Stimulated activated CD4-positive, alpha-beta T cell treated with anti-CD3 and anti-CD28 coated beads, Interleukin-15, amount 100 ng/mL, for 24 hours (primary cell): Measurements from ENCODE around the gene OR51E1.

ENCODE experiments used
- DNase-seq: peaks from one replicate; pipeline ENCODE4 v3.0.0-alpha.2; 2020

The OR51E1 gene

GRCh38 chr11:4643682-4644081 lies at the start of gene OR51E1:
TSS of gene OR51E1 (plus strand) at chr11:4643982. CDS start at chr11:4652527, 8,545 bp downstream.
- DNase-seq: no peak

- DNase-seq: no peak
Observed at GRCh38 chr11:4605057-4605456, 38.7 kb upstream of the OR51E1 start.

DNA sequence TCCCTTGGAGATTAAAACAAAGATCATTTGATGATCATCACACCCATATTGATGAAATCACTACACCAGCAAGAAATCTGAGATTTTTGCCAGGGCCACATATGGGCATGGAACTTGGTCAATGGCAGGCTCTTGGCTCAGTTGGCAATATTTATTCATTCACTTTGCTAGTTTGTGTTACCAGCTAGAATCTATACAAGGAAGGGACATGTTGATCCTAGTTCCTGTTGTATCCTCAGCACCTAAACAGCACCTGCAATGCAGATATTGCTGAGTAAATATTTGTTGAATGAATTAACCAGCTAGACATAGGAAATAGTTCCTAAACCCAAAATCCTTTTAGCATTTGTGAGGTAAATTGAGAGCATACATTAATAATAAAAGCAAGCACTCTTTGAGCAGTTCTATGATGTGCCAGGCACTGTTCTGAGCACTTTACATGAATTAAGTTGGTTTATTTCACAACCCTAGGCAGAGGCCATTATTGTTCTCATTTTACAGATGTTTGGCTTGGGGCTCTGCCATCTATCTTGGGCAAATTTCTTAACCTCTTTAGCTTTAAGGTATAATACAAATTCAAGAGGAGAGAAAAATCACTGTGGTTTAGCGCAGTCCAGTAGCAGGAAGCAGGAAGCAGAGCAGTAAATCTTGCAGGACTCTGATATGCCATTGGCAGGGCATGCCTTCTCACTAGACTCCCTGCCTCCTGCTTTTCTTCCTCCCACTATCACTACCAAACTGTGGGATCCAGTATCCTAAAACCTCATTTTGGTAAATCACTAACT lies 37.4 kb upstream of the OR51E1 start:
- DNase-seq: no peak

DNA sequence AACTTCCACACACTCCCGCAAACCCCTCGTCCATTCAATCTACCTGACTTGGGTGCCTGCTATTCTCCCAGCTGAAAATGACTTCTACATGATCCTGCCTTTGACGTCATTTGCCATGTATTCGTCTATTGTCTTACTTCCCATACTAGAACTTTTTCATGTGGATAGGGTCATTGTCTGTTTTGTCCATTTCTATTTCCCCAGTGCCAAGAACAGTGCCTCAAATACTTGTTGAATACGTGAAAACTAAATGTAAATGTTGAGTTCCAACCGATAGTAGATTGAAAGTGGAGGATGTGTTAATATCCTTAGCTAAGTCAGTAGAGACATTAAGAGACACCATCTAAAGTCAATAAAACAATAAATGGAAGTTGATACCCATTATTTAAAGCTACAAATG lies 36.7 kb upstream of the OR51E1 start:
- DNase-seq: no peak

DNA sequence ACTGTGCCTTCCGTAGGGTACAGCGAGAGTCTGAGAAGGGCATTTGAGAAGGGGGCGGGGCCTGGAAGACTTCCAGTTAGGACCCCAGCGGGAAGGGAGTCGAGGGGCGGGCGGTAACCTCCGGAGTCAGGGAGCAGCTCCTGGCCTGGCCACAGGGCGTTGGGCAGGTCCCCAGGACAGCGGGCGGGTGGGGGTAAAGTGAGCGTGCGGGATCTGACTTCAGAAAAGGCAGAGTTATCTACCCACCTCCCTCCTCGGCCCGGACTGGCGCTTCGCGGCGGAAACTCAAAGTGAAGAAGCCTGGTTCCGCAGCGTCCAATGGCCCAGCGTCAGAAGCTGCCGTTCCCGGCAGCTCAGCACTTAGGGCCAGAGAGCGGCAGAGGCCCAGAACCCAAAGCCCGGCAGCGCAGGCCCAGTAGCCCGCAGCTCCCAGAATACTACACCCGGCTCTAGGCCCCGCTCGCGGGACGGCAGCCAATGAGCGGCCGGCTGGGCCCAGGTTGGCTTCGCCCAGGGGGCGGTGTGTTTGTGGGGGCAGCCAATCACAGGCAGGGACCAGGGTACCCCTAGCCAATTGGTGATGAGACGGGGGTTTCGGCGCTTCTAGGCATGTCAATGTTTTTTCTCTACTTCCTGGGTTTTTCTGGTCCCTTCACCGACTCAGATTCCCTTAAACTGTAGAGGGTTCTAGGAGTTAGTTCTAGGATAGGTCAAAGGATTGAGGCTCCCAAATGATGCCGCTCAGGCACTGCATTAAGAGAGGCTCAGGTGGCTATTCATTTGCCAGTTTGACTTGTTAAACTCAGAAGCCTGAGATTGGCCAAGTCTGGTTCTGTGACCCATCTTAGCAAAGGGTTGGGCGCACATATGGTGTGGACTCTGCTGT lies 35.8 kb upstream of the OR51E1 start, which contains the start of gene TRIM68:
Gene TRIM68, minus strand, starts transcription at position 451 of the 886 bp plus-strand sequence. CDS start 2,727 bp downstream, outside the sequence.
- peak; percentile 96 for DNase-seq

DNA sequence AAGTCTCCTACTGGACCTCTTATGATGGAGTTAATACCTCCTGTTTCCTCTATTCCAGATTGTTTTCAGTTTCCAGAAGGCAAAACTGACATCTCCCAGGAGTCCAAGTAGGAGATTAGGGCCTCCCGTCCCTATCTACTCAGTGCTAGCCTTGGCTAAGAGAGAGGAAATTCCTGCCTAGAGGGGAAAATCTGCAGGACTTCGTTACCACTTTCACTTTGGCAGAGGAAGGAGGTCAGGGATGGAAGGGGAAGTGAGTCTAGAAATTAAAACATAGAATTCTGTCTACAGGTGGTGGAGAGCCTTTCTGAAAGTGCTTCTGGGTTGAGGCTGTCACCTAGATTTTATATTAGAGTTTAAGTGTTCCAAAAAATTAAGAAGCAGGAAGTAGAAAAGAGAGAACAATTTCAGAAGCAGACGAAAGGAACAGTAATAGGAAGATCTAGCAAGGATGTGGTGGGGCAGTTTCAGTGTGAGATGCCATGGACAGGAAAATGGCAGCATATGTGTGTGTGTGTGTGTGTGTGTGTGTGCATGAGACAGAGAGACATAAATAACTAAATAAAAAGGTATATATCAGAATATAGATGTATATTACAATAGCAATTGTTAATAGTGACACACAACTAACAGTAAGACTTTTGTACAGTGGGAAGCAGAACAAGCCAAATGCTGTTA lies 33.4 kb upstream of the OR51E1 start:
- DNase-seq: peak; percentile 22

DNA sequence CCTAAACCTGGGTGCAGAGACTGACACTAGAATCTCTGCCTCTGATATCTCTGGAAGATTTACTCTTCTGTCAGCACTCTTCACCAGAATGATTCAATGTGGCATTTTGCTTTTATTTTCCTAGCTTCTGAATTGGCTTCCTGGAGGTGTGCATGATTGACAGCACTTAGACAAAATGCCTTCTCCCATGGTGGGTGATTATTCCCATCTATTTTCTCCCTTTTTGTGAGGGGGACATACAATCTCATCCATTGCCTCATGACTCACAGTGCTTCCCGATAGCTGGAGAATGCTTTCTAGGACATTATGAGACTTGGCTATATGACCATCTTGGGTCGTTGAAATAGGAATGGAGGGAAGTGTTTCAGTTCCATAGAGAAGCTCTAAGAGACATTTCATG lies 31.8 kb upstream of the OR51E1 start:
- no peak for DNase-seq

DNA sequence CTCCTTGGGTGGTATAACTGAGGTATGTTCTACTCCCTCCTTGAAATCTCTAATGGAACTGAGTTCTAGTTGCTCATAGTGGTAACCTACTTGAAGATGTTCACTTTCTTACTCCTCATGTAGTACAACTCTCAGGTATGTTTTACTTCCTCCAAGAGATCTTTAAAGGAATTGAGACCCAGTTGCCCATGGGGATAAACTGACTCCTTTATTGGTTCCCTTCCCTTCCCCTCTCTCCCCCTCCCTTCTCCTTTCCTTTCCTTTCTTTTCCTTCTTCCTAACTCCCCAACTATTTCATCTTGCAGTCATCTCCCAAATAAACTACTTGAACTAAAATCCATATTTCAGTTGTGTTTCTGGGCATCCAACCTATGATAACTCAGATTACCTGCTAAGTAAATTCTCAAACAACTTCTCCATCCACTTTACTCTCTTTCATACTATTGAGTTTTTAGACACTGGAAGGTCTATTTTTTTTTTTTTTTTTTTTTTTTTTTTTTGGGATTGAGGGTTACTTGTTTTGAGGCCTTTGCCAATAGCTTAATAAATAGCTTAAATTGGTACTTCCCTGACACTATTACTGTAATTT lies 27.8 kb upstream of the OR51E1 start:
- DNase-seq: no peak

DNA sequence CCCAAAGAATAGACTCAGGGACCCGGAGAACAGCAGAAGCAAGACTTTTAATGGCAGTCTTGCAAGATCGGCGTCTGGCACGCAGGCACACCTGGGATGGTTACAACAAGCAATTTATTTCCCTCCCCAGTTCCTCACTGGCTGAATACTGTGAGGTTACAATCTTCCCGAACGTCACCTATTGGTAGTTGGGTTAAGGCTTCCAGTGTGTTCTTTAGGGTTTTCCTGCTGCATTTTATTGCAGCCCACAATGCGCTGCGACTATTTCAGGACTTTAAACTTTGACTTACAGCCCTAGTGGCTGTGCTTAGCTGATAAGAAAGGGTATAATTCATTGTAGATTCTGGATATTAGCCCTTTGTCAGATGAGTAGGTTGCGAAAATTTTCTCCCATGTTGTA lies 24.3 kb upstream of the OR51E1 start:
- no peak for DNase-seq

GRCh38 chr11:4626207-4627099 lies 17.3 kb upstream of the OR51E1 start:
- DNase-seq: peak; percentile 67

GRCh38 chr11:4636136-4636535 lies 7.6 kb upstream of the OR51E1 start:
- no peak for DNase-seq

DNA sequence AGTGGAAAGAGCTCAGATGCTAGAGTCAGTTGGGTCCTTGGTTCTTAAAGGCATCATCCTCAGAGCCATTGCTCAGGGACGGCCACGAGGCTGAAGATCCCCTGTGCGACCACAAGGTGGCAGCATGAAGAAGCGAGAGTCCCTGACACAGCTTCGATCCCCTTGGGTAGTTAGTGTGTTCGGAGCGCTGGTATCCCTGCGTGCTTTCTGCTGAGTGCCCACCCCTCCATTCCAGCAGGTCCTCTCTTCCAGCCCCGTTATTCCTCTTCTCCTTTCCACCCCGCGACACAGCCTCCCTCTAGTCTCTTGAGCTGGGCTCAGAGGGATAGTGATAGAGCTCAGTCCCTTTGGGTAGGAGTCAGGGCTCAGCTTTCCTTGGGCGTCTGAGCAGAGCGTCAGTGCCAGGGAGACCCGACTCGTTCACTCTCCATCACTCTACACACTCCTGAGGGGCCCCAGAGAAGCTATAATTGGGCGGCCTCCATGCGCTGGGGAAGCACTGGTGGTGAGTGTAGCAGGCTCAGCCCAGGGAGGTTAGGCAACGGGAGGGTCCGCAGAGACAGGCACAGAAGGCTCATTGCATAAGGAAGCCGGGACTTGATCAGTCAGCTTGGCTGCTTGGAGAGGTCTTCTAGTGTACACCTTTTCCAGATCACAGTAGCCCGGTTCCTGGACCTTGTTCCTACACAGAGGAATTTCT lies 6.7 kb upstream of the OR51E1 start, which contains the start of gene OR51D1:
Gene OR51D1, plus strand, starts transcription at position 516 of the 700 bp plus-strand sequence. CDS start 2,314 bp downstream, outside the sequence.
- DNase-seq: peak; percentile 77

GRCh38 chr11:4637662-4638047 lies 6.1 kb upstream of the OR51E1 start:
- DNase-seq: no peak

DNA sequence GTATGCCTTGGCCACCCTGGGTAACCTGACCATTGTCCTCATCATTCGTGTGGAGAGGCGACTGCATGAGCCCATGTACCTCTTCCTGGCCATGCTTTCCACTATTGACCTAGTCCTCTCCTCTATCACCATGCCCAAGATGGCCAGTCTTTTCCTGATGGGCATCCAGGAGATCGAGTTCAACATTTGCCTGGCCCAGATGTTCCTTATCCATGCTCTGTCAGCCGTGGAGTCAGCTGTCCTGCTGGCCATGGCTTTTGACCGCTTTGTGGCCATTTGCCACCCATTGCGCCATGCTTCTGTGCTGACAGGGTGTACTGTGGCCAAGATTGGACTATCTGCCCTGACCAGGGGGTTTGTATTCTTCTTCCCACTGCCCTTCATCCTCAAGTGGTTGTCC lies 3.9 kb upstream of the OR51E1 start:
- no peak for DNase-seq

GRCh38 chr11:4641501-4641900 lies 2.3 kb upstream of the OR51E1 start:
- no peak for DNase-seq

DNA sequence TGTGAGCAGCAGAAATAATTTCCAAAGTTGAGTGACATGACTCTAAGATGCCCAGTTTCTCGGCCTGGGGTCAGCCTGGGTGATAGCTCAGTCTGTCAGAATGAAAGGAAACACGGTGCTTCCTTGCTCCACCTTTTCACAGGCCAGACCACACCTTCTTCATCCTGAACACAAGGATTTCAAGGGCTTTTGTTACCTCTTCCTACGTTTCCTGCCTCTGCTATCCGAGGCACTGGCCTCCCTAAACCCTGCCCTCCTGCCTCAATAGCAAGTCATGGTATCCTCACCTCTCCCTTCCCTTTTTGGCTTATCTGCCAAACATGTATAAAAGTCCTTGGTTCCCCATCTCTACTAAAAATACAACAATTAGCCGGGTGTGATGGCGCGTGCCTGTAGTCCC lies 1.7 kb upstream of the OR51E1 start:
- no peak for DNase-seq

DNA sequence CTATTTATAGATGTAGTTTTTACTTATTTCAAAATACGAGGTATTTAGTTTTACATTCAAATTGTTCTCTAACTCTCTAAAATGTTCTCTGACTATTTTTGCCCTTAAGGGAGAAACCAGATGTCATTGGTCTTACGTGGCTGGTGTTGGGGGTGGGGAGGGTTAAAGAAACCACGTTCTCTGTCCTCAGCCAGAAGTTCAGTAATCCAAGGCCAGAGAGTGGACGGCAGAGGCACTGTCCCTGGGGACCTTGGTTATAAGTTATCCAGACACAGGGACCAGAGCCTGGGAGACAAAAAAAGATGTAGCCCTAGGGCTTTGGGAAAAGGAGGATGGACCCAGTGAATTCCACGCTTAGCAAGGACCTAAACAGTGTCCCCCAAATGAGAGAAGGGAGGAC lies 706 bp upstream of the OR51E1 start:
- no peak for DNase-seq

GRCh38 chr11:4644233-4644632 lies 451 bp downstream of the OR51E1 start:
- no peak for DNase-seq

DNA sequence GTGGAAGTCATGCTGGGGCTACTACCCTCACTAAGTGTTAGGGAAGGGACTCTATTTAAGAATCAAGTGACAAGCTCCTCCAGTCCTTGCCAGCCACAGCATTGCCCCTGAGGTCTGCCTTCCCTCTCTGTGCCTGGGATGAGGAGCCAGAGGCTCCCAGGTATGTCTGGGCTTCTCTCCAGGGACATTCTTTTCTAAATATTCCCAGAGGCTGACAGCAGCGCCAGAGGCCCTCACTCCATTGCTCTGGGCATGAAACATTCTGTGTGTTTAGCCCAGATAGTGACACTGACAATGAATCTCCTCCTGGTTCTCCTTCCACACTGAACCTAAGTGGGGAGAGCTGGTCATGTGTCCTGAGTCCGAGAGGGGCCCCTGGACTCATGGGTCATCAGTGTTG lies 2.2 kb downstream of the OR51E1 start:
- DNase-seq: no peak

DNA sequence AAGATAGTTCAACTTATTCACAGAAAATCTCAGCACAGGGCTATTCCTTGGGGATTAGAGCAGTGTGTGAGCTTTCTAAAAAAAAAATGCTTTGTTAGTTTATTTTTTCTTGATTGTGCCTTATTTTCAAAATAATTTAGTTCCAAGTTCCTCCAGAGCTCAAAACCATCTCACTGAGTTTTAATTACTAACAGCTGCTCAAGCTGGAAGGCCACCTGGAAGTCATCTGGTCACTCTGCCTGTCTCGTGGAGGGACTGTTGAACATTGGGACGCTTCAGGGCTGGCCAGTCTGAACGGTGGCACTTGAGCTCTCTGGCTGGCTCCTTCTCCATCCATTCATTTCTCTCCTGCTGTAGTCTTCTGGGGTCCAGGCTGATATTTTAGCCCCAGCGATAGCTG lies 4.0 kb downstream of the OR51E1 start:
- no peak for DNase-seq
